Jurkat, Clone E6-1 (cell line): ENCODE results near the gene QPCTL.
"Not testable (repeated sequence)": the region's sequence is repeated elsewhere in the genome, so short reads cannot be mapped to it uniquely, and the experiment has no call there.

Experiments used
- DNase-seq: peaks from one replicate; pipeline ENCODE4 v3.0.0-alpha.2; 2011; ENCODE audit warnings: low read depth, low spot score
- H3K4me3 ChIP-seq: 2 replicates; pipeline ENCODE4 v1.5.1; 2011; ENCODE audit warnings: mild to moderate bottlenecking, low read length, control low read depth, moderate library complexity

QPCTL gene

GRCh38 chr19:45670670-45671453 is 21.6 kb upstream of the QPCTL start:
- DNase-seq = no peak
- no peak overlapping the region for H3K4me3 ChIP-seq

GRCh38 chr19:45674946-45675345 is 17.5 kb upstream of the QPCTL start:
- DNase-seq = no peak
- H3K4me3 ChIP-seq = no peak overlapping the region

- no peak for DNase-seq
- no peak overlapping the region for H3K4me3 ChIP-seq
Observed at GRCh38 chr19:45676851-45677263, 15.6 kb upstream of the QPCTL start.

DNA sequence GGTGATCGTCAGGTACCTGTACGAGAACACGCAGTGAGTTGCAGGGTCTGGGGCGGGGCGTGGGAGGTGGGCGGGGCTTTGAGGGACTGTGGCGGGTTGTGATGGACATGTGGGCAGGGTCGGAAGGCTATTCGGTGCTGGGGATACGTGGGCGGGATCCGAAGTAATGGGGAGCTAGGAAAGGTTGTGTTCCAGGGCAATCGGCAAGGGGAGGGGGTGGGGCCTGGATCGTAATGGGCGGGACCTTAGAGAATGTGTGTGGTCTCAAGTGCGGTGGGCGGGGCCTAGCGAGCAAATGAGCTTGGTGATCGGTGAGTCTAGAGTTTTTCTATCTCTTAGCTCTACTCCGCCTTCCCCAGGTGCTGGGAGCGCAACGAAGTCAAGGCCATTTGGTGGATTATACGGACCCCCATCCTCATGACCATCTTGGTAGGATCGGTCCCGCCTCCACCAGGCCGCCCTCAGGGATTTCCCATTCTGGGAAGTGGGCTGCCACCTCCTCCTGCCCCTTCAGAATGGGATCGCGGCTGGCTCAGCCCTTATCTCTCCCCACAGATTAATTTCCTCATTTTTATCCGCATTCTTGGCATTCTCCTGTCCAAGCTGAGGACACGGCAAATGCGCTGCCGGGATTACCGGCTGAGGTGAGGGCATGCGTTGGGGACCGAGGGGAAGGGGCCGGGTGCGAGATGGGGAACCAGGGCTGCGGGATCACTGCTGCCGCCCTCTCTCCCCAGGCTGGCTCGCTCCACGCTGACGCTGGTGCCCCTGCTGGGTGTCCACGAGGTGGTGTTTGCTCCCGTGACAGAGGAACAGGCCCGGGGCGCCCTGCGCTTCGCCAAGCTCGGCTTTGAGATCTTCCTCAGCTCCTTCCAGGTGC is 14.9 kb upstream of the QPCTL start:
- H3K4me3 ChIP-seq = no peak overlapping the region
- DNase-seq = no peak

GRCh38 chr19:45681391-45682015 is 11.0 kb upstream of the QPCTL start:
- peak; percentile 71 for DNase-seq

DNA sequence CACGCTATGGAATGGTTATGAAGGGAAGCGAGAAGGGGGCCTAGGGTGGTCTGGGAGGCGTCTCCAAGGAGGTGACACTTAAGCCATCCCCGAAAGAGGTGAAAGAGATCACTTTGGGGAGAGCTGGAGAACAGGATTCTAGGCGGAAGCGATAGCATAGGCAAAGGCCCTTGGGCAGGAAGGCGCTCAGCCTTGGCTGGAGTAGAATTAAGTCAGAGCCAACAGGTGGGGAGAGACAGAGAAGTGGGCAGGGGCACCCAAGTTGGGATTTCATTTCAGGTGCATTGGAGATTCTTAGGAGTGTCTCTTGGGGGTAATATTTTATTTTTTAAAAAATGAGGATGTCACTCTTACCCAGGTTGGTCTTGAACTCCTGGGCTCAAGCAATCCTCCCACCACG is 10.3 kb upstream of the QPCTL start:
- no peak for DNase-seq
- no peak overlapping the region for H3K4me3 ChIP-seq

More at GRCh38 chr19:45681391-45682015, 11.0 kb upstream of the QPCTL start:
- peak overlapping the region; percentile 44 for H3K4me3 ChIP-seq

DNA sequence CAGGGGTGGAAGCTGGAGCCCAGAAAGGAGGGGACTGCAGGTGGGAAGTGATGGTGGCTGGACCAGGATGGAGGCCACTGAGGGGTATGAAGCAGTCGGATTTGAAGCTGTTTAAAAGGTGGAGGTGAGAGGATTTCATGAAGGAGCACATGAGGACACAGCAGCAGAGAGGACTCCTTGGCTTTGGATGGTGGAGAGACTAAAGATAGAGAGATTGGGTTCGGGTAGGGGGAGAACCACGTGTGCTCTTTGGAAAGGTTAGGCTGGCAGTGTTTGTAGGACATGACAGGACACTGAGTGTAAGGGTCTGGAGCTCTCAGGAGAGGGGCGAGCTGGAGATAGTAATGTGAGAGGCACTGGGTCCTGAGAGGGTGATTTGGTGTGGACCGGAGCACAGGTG is 9.6 kb upstream of the QPCTL start:
- H3K4me3 ChIP-seq = no peak overlapping the region
- DNase-seq = no peak

DNA sequence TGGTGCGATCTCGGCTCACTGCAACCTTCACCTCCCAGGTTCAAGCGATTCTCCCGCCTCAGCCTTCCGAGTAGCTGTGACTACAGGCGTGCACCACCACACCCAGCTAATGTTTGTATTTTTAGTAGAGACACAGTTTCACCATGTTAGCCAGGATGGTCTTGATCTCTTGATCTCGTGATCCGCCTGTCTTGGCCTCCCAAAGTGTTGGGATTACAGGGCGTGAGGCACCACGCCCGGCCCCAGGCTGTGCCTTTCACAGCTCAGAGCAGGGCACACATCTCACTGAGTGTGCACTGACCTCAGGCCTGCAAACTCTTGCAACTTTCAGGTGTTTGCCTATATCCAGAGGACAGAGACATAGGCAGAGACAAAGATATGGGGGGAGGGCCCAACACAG is 7.4 kb upstream of the QPCTL start:
- not testable (repeated sequence) for H3K4me3 ChIP-seq, DNase-seq

GRCh38 chr19:45687599-45687998 is 4.9 kb upstream of the QPCTL start:
- DNase-seq = no peak

GRCh38 chr19:45691516-45692186 is 815 bp upstream of the QPCTL start, which contains the start of gene SNRPD2:
Gene SNRPD2, minus strand, starts transcription at chr19:45691953. Its CDS starts 65 bp downstream, at chr19:45691888.
- peak; percentile 87 for DNase-seq
- peak within 1 kb of the TSS; percentile 97 for H3K4me3 ChIP-seq

More at GRCh38 chr19:45687599-45687998, 4.9 kb upstream of the QPCTL start:
- H3K4me3 ChIP-seq = no peak overlapping the region

- no peak for DNase-seq
- peak overlapping the region; percentile 97 for H3K4me3 ChIP-seq
Observed at GRCh38 chr19:45693106-45693788, 781 bp downstream of the QPCTL start.

- DNase-seq = no peak
- H3K4me3 ChIP-seq = no peak overlapping the region
Observed at GRCh38 chr19:45701676-45702075, 9.2 kb downstream of the QPCTL start.

GRCh38 chr19:45705115-45705514 is 12.6 kb downstream of the QPCTL start:
- H3K4me3 ChIP-seq = no peak overlapping the region
- DNase-seq = no peak

GRCh38 chr19:45705710-45706415 is 13.4 kb downstream of the QPCTL start:
- H3K4me3 ChIP-seq = no peak overlapping the region
- no peak for DNase-seq

DNA sequence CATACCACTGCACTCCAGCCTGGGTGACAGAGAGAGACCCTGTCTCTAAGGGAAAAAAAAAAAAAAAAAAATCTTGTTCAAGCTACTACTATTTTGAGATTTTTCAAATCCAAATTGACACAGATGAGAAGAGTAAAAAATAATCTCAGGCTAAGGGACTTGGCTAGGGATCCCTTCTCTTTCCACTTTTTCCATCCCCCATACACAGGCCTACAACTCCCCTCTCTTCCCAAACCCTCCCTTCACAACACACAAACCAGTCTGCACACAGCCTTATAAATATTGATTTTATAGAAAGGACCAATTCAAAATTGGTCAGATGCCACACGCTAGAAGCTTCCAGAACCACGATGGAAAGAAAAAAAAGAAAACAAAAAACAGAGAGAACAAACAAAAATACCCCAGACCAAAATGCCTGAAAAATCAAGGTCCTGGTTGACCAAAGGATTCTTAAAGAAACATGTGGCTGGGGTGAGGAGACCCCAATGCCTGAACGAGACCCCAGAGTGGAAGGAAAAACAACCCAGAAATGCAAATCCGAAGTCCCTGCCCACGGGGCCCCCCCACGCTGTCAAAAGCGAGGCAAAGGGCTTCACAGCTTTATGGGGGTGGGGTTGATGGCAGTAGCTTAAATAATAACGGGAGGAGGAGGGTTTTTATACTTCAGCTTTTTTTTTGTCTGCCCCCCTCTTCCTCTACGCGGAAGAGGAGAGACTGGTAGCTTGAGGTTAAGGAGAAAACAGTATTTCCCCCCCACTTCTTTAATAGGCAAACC is 18.1 kb downstream of the QPCTL start:
- DNase-seq = no peak
- H3K4me3 ChIP-seq = no peak overlapping the region

GRCh38 chr19:45711851-45712698 is 19.6 kb downstream of the QPCTL start:
- no peak overlapping the region for H3K4me3 ChIP-seq
- no peak for DNase-seq
